Astrocyte (in vitro differentiated cells and primary cell): Measurements from ENCODE around the gene KBTBD7. TPM values are rescaled to one million over a fixed set of nuclear protein-coding genes. Genes with fewer than 3 reads are reported as not detected.

Experiments
- DNase-seq: peaks from one replicate; pipeline ENCODE4 v3.0.0-alpha.2; 2010; ENCODE audit warnings: low read depth
- FAIRE-seq: peaks from 2 replicates; lab custom pipeline; 2011; peaks lifted over from hg19 to GRCh38; lab: Jason Lieb, UNC
- H2AFZ ChIP-seq: 2 replicates; pipeline ENCODE4 v1.6.0; 2012; ENCODE audit warnings: low read depth, low read length, inconsistent platforms
- H3K27ac ChIP-seq: 2 replicates; pipeline ENCODE4 v1.5.1; 2011; ENCODE audit warnings: low read depth, low read length, inconsistent platforms
- H3K27me3 ChIP-seq: 2 replicates; pipeline ENCODE4 v1.6.0; 2011; ENCODE audit warnings: low read length, inconsistent platforms; ENCODE audit not compliant: insufficient read depth
- H3K36me3 ChIP-seq: 2 replicates; pipeline ENCODE4 v1.5.1; 2011; ENCODE audit warnings: low read length, inconsistent platforms; ENCODE audit not compliant: insufficient read depth
- H3K4me1 ChIP-seq: 2 replicates; pipeline ENCODE4 v1.5.1; 2011; ENCODE audit warnings: low read length, inconsistent platforms; ENCODE audit not compliant: insufficient read depth
- H3K4me2 ChIP-seq: 2 replicates; pipeline ENCODE4 v1.6.0; 2012; ENCODE audit warnings: low read length, inconsistent platforms
- H3K4me3 ChIP-seq: 2 replicates; pipeline ENCODE4 v1.5.1; 2011; ENCODE audit warnings: low read depth, mild to moderate bottlenecking, low read length, inconsistent platforms; ENCODE audit not compliant: insufficient read depth
- H3K79me2 ChIP-seq: 2 replicates; pipeline ENCODE4 v1.6.0; 2012; ENCODE audit warnings: mild to moderate bottlenecking, low read length, inconsistent platforms; ENCODE audit not compliant: insufficient read depth
- H3K9ac ChIP-seq: 2 replicates; pipeline ENCODE4 v1.6.0; 2012; ENCODE audit warnings: mild to moderate bottlenecking, low read length, inconsistent platforms
- H3K9me3 ChIP-seq: 2 replicates; pipeline ENCODE4 v1.5.1; 2012; ENCODE audit warnings: low read depth, mild to moderate bottlenecking, low read length, inconsistent platforms; ENCODE audit not compliant: insufficient read depth
- H4K20me1 ChIP-seq: 2 replicates; pipeline ENCODE4 v1.6.0; 2012; ENCODE audit warnings: low read length, inconsistent platforms; ENCODE audit not compliant: insufficient read depth
- H3K27ac Mint-ChIP-seq: one replicate; pipeline ENCODE4 v1.8.0; 2021; ENCODE audit warnings: mild to moderate bottlenecking, mixed read lengths; ENCODE audit not compliant: unreplicated experiment
- H3K27me3 Mint-ChIP-seq: one replicate; pipeline ENCODE4 v1.8.0; 2021; ENCODE audit warnings: low read depth, mixed read lengths; ENCODE audit not compliant: unreplicated experiment
- H3K36me3 Mint-ChIP-seq: one replicate; pipeline ENCODE4 v1.8.0; 2021; ENCODE audit warnings: low read depth, mixed read lengths; ENCODE audit not compliant: unreplicated experiment
- H3K4me1 Mint-ChIP-seq: one replicate; pipeline ENCODE4 v1.8.0; 2021; ENCODE audit warnings: low read depth, mixed read lengths; ENCODE audit not compliant: unreplicated experiment
- H3K4me3 Mint-ChIP-seq: one replicate; pipeline ENCODE4 v1.8.0; 2021; ENCODE audit warnings: mild to moderate bottlenecking, moderate library complexity, mixed read lengths; ENCODE audit not compliant: unreplicated experiment
- H3K9me3 Mint-ChIP-seq: one replicate; pipeline ENCODE4 v1.8.0; 2021; ENCODE audit warnings: mild to moderate bottlenecking, mixed read lengths; ENCODE audit not compliant: unreplicated experiment
- EZH2 ChIP-seq: IDR thresholded peaks from 2 replicates; pipeline ENCODE4 v1.6.1; 2012; ENCODE audit warnings: mild to moderate bottlenecking, low read length, inconsistent platforms; ENCODE audit not compliant: insufficient read depth
- total RNA-seq: library from RNA; stranded (reverse); gene quantifications from 2 replicates; pipeline ENCODE4 v1.2.1, GENCODE V29; 2021
- TF ChIP-seq, protein P1 (sequence below): IDR thresholded peaks from 2 replicates; pipeline ENCODE4 v1.5.1; 2011; ENCODE audit warnings: low read depth, mild to moderate bottlenecking, inconsistent platforms, low read length, moderate library complexity; ENCODE audit not compliant: insufficient read depth

KBTBD7 gene
- total RNA-seq, 1 donor from 2014 or later = 3.8 TPM

DNA sequence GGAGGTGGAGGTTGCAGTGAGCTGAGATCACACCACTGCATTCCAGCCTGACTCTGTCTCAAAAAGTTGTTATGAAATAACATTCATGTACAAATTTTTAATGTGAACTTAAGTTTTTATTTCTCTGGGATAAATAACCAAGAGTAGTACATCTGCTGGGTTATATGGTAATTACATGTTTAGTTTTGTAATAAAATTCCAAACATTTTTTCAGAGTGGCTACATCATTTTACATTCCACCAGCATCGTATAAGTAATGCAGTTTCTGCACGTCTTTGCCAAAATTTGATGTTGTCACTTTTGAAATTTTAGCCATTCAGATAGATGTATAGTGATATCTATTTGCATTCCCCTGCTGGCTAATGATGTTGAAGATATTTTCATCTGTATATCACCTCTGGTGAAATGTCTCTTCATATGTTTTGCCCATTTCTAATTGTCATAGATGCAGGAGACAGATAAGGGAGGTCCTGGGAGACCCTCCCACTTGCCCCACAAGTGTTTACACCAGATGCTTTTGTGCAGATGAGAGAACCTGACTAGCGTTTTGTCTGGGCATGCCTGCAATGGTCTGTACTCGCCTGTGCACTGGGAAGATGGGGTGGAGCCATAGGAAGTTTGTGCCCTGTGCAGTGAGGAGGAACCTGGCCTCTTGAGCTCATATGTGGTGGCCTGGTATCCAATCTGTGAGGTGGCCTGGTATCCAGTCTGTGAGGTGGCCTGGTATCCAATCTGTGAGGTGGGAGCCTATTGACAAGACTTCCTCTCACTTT lies 49.0 kb downstream of the KBTBD7 start:
- DNase-seq (peak; percentile 23), FAIRE-seq (no peak)
- H3K36me3 Mint-ChIP-seq = peaks cover 14% of the 10 kb centered on the region
- no peak overlapping the region for H3K27ac Mint-ChIP-seq
- H2AFZ ChIP-seq = peak overlapping the region; percentile 40
- H4K20me1 ChIP-seq = no peaks in the 10 kb centered on the region
- H3K9ac ChIP-seq = no peak overlapping the region
- no peaks in the 10 kb centered on the region for H3K4me1 Mint-ChIP-seq
- H3K9me3 ChIP-seq = peaks cover 11% of the 10 kb centered on the region
- H3K4me2 ChIP-seq = peak overlapping the region; percentile 0
- H3K27me3 ChIP-seq = no peaks in the 10 kb centered on the region
- no peak overlapping the region for H3K4me3 ChIP-seq
- H3K4me3 Mint-ChIP-seq = no peak overlapping the region
- no peaks in the 10 kb centered on the region for H3K27me3 Mint-ChIP-seq
- no peak overlapping the region for H3K27ac ChIP-seq
- no peaks in the 10 kb centered on the region for H3K36me3 ChIP-seq
- H3K4me1 ChIP-seq = no peaks in the 10 kb centered on the region
- TF ChIP-seq, protein P1, sequence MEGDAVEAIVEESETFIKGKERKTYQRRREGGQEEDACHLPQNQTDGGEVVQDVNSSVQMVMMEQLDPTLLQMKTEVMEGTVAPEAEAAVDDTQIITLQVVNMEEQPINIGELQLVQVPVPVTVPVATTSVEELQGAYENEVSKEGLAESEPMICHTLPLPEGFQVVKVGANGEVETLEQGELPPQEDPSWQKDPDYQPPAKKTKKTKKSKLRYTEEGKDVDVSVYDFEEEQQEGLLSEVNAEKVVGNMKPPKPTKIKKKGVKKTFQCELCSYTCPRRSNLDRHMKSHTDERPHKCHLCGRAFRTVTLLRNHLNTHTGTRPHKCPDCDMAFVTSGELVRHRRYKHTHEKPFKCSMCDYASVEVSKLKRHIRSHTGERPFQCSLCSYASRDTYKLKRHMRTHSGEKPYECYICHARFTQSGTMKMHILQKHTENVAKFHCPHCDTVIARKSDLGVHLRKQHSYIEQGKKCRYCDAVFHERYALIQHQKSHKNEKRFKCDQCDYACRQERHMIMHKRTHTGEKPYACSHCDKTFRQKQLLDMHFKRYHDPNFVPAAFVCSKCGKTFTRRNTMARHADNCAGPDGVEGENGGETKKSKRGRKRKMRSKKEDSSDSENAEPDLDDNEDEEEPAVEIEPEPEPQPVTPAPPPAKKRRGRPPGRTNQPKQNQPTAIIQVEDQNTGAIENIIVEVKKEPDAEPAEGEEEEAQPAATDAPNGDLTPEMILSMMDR = no peak
- no peak for TF ChIP-seq EZH2
- H3K79me2 ChIP-seq = no peaks in the 10 kb centered on the region
- H3K9me3 Mint-ChIP-seq = peaks cover 28% of the 10 kb centered on the region

DNA sequence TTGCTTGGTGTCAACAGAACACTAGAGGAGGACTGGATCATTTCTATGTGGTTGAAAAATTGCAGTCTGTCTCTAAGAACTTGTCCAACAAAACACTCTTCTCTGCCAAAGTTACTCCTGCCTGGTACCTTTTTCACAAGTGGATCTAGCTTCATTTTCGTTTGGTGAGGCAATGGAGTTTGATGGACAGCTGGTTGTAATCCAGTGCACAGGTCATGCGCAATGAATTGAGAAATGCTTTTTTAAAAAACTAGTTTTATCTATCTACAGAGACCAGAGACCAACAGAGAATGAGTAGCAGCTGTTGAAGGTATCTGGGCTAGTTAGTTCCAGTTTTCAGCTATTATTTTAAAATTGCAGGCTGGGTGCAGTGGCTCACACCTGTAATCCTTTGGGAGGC lies 49.8 kb downstream of the KBTBD7 start:
- Histone ChIP-seq H2AFZ (no peak overlapping the region), H4K20me1 (no peaks in the 10 kb centered on the region), H3K4me1 (no peaks in the 10 kb centered on the region), H3K36me3 (no peaks in the 10 kb centered on the region), H3K4me2 (no peak overlapping the region), H3K27me3 (no peaks in the 10 kb centered on the region), H3K9ac (no peak overlapping the region), H3K9me3 (peaks cover 9% of the 10 kb centered on the region), H3K79me2 (no peaks in the 10 kb centered on the region), H3K4me3 (no peak overlapping the region), H3K27ac (no peak overlapping the region)
- Mint-ChIP-seq H3K9me3 (peaks cover 21% of the 10 kb centered on the region), H3K4me1 (no peaks in the 10 kb centered on the region), H3K27me3 (no peaks in the 10 kb centered on the region), H3K27ac (no peak overlapping the region), H3K4me3 (no peak overlapping the region), H3K36me3 (peaks cover 9% of the 10 kb centered on the region)
- DNase-seq (no peak), FAIRE-seq (no peak)
- TF ChIP-seq, protein P1 = no peak
- no peak for TF ChIP-seq EZH2

Other genes starting within 250 kb of the KBTBD7 start
- gene ELF1, start 175.3 kb downstream of the KBTBD7 start, total RNA-seq = 69.1 and 75.1 TPM in 2 replicates
- 10.4 and 10.6 TPM in 2 replicates for gene WBP4, start 133.1 kb downstream of the KBTBD7 start, total RNA-seq
- 8.5 and 9.6 TPM in 2 replicates for gene KBTBD6, start 61.8 kb downstream of the KBTBD7 start, total RNA-seq
- gene MTRF1, start 69.0 kb upstream of the KBTBD7 start, total RNA-seq = 11.2 and 11.6 TPM in 2 replicates
- gene NAA16, start 116.7 kb upstream of the KBTBD7 start, total RNA-seq = 10.0 and 11.5 TPM in 2 replicates